UCSD-AML1 (cell line): ENCODE measurements around the gene KRT81.

Experiments used
- DNase-seq: peaks from one replicate; lab custom pipeline; 2025; ENCODE audit not compliant: unreplicated experiment; lab: John Stamatoyannopoulos, UW

The KRT81 gene

GRCh38 chr12:52255926-52256583 is 35.3 kb downstream of the KRT81 start:
- DNase-seq = no peak

GRCh38 chr12:52254965-52255751 is 36.2 kb downstream of the KRT81 start:
- no peak for DNase-seq

DNA sequence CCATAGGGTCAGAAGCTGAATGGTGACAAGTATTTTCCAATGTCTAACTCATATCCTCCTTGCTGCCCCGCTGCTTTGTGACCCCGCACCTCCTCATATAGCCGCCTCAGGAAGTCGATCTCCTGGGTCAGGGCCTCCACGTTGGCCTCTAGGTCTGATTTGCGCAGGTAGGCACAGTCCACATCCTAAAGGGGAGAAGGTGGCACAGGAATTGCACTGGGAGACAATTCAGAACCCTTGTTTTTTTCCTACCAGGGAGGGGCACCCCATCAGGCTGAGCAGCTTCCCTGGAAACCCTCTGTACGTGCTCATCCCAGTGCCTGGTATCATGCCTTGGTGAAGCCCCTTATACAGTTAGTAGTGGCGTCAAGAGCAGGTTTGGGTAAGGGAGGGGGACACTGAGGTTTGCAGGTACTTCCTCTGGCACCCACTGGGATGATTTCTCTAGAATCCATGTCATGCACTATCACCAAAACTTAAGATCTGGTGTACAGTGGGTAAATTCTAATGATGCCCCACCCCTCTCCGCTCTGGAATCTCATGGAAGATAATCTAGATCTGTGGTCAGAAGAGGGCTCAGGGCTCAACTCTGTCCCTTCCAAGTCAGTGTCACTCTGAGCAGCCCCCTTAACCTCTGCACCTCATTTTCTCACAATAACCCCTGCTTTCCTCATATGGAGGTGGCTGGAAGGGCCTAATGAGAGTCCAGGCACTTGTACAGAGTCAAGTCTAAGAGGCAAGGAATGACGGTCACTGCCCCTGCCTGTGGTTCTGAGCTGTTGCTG is 37.0 kb downstream of the KRT81 start:
- DNase-seq = no peak

GRCh38 chr12:52253391-52254179 is 37.7 kb downstream of the KRT81 start:
- no peak for DNase-seq

GRCh38 chr12:52252728-52253343 is 38.5 kb downstream of the KRT81 start:
- DNase-seq = no peak

- DNase-seq = peak; percentile 27
Measured at GRCh38 chr12:52252175-52252615, 39.1 kb downstream of the KRT81 start.

DNA sequence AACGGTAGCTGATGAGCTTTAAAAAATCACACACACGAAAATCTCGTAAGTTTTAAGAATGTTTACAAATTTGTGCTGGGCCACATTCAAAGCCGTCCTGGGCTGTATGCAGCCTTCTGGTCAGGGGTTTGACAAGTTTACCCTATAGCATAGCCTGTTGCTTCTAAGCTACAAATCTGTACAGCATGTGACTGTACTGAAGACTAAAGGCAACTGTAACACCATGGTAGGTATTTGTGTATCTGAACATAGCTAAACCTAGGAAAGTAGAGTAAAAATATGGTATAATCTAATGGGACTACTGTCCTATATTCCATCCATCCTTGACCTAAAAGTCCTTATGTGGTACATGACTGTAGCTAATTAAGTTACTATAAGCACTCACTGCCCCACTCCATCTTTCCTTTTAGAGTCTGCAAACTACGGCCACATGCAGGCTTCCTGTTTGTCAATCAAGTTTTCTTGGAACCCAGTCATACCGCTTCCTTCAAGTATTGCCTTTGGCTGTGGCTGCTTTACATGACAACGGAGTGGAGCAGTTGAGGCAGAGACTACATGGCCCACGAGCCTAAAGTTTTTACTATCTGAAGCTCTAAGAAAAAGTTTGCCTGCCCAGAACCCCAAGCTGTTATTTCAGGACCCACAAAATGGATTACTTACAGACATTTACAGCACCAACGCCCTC is 39.8 kb downstream of the KRT81 start:
- DNase-seq = peak; percentile 31

GRCh38 chr12:52250048-52250990 is 41.0 kb downstream of the KRT81 start:
- no peak for DNase-seq

- DNase-seq = no peak
Measured at GRCh38 chr12:52249511-52250047, 41.8 kb downstream of the KRT81 start.

- DNase-seq = no peak
Measured at GRCh38 chr12:52248541-52249461, 42.5 kb downstream of the KRT81 start.

- no peak for DNase-seq
Measured at GRCh38 chr12:52247622-52248540, 43.5 kb downstream of the KRT81 start.

DNA sequence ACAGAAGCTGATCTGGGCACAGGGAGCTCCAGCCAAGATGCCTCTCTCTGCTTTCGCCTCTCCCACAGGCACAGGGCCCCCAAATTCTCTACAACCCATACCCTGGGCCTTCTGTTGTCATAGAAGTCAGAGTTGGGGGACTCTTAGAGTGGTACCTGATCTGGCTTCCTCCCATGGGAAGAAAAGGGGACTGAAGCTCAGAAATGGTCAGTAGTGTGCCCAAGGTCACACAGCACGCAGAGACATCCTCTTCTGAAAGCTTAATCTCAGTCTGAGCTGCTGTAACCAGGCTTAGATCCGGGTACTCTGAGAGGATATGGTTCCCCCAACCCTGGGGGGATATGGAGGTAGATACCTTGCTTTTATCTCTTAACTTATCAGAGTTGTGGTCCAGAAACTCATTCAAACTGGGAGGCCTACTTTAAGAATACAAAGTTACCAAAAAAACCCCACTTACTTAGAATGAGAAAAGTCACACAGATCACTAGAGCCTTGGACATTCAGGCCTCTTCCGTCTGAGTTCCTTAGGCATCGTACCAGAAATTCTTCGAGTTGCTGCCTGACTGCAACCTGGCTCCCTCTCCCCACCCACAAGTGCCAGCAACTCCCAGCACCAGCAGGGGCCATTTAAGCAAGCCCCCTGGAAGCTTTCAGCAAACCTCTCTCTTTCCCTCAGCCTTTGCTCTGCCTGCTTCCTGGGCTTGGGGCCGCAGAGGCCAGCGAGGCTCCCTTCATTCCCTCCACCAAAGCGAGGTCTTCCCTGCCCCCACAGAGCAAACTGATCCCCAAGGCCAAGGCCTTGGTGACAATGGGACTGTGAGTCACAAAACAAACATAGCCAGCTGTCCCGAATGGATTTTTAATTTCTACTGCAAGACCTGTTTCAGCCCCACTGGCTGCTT is 44.4 kb downstream of the KRT81 start:
- DNase-seq = no peak

- DNase-seq = no peak
Measured at GRCh38 chr12:52245962-52246569, 45.3 kb downstream of the KRT81 start.

GRCh38 chr12:52245259-52245961 is 45.9 kb downstream of the KRT81 start:
- no peak for DNase-seq
